Measurements from ENCODE around the gene FGD4.

GRCh38 chr12:32451816-32452215 is 52.5 kb downstream of the FGD4 start:
- TF ChIP-seq CTCF (conservative IDR thresholded peaks at IDR 0.05; ENCODE audit: low read length) (no peak), EZH2phosphoT487 (IDR thresholded peaks at IDR 0.05; ENCODE audit: borderline replicate concordance) (no peak)
